Dermis microvascular lymphatic vessel endothelial cell (primary cell): Measurements from ENCODE around the gene SYNPO. TPM values are rescaled to one million over a fixed set of nuclear protein-coding genes. Genes with fewer than 3 reads are reported as not detected.

Experiments
- DNase-seq, 2 donors: peaks; one replicate each; pipeline versions ENCODE4 v3.0.0 to v3.0.0-alpha.2; 2010; ENCODE audit warnings: low read depth in 2 of 2
- total RNA-seq: library from RNA; depleted of rRNA; stranded (reverse); fragments of >200 nt; gene quantifications from 2 replicates; pipeline ENCODE4 v1.2.1, GENCODE V29; 2014

The SYNPO gene
- total RNA-seq, 1 donor from 2014 or later = 5.6 TPM

DNA sequence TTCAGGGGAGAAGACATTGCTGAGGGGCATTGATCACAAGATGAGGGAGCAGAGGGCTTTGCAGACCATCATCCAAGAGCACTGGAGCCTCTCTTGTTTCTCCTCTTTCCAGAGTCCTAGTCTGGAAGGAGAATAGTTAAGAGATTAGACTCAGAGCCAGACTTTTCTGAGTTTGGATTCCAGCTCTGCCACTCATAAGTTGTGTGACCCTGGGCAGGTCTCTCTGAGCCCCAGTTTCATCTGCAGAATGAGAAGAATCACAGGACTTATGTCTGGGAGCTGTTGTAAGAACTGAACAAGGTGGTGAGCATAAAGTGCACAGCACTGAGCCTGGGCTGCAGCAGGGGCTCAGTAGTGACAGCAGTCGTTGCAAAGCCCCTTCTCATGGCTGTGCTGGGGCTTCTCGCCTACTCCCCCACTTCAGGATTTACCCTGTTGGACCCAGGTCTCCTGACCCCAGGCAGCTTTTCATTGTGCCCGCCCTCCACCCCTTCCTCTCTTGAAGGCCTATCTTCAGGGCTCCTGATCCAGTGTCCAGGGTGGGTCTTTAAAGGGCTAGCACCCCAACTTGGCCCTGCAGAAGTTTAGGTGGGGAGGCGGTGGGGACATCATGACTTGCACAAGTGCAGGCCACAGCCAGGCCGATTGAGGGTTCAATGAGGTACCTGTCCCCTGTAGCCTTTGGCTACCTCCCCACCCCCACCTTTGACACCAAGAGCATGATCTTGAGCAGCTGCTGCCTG lies 1.5 kb downstream of the SYNPO start:
- no peak for DNase-seq

GRCh38 chr5:150642567-150642927 lies 2.1 kb downstream of the SYNPO start:
- DNase-seq = peak; percentile 51 to 86

DNA sequence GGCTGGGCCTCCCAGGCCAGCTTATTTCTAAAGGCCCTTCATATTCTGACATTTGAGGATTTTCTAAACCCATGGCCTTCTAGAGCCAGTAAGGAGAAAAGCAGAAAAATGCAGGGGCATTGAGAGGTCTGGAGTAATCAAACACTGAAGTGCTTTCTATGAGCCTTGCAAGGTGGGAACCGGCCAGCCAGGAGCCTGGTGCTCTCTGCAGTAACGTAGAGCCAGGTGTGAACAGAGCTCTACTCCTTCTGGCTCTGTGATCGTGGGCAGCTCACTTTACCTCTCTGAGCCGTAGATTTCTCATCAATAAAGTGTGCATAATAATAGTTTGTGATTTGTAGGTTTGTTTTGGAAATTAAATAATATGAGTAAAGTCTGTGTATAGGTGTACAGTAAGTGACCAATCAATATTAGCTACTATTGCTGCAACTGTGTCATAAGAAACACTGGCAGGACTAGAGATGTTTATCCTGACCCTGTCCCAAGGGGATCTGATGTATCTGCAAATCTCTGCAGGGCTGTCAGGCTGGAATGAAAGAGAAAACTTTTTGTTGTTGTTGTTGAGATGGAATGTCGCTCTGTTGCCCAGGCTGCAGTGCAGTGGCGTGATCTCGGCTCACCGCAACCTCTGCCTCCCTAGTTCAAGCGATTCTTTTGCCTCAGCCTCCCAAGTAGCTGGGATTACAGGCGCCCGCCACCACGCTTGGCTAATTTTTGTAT lies 2.7 kb downstream of the SYNPO start:
- DNase-seq = no peak

DNA sequence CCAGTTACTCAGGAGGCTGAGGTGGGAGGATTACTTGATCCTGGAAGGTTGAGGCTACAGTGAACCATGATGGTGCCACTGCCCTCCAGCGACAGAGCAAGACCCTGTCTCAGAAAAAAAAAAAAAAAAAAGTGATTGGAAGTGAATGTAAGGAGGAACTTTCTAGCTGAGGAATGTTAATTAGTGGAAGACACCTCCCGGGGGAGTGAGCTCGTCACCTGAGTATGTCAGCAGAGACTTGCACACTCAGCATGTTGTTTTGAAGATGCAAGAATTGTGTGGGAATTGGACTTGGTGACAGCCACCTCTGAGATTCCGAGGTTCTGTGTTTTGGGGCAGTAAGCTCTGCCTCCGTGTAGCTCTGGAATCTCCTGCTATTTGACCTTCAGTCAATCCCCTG lies 3.6 kb downstream of the SYNPO start:
- DNase-seq = no peak

DNA sequence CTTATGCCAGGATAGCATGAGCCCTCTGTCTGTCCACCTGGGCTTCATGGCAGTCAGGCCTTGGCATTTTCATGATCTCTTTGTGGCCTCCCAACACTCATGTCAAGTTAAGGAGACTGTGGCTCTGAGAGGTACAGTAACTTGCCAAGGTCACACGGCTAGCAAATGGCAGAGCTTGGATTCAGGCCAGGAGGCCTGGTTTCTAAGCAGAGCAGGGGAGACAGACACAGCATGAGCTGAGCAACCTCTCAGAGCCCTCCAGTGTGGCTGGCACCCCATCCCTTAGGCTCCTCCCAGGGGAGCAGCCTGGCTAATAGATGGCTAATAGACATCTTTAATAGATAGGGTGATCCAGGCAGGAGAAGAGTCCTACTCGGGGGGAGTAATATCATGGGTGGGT lies 4.1 kb downstream of the SYNPO start:
- DNase-seq = no peak

- peak in 1 of 2 donors; percentile 50 for DNase-seq
Observed at GRCh38 chr5:150645070-150645700, 4.7 kb downstream of the SYNPO start.

DNA sequence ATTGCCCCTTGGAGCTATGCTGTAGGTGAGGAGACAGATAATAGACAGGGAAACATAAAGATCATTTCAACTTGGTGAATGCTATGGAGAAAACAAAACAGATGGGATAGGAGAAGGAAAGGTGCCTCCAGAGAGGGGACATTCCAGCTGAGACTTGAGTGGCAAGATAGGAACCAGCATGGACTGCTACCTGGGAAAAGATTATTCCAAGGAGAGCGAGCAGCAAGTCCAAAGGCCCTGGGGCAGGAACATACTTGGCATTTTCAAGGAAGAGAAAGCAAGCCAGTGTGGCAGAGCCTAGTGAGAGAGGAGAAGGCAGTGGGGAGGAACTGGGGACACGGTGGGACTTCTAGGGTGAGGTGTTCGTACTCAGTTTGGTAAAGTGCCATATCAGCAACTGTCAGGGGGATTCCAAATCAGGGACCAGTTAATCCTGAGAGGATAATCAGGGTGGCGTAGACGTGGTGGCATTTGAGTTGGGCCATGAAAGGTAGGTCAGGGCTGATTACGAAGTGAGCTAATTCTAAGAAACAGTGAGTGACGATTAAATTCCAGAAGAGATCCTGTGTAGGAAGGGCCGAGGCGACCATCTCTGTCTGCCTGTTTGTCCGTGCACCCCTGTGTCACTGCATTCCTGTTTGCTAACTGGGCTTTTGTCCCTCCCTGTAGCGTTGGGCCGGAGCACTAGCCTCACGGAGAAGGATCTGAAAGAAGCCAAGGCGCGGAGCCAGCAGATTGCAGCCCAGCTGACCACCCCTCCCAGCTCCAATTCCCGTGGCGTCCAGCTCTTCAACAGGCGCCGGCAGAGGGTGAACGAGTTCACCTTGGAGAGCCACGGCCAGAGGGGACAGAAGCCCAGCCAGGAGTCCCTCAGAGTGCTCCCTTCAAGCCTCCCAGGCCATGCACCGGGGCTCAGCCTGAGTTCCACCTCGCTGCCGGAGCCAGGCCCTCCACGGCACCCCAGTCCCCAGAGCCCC lies 7.1 kb downstream of the SYNPO start:
- DNase-seq = no peak

GRCh38 chr5:150648294-150649107 lies 8.0 kb downstream of the SYNPO start:
- DNase-seq = no peak

DNA sequence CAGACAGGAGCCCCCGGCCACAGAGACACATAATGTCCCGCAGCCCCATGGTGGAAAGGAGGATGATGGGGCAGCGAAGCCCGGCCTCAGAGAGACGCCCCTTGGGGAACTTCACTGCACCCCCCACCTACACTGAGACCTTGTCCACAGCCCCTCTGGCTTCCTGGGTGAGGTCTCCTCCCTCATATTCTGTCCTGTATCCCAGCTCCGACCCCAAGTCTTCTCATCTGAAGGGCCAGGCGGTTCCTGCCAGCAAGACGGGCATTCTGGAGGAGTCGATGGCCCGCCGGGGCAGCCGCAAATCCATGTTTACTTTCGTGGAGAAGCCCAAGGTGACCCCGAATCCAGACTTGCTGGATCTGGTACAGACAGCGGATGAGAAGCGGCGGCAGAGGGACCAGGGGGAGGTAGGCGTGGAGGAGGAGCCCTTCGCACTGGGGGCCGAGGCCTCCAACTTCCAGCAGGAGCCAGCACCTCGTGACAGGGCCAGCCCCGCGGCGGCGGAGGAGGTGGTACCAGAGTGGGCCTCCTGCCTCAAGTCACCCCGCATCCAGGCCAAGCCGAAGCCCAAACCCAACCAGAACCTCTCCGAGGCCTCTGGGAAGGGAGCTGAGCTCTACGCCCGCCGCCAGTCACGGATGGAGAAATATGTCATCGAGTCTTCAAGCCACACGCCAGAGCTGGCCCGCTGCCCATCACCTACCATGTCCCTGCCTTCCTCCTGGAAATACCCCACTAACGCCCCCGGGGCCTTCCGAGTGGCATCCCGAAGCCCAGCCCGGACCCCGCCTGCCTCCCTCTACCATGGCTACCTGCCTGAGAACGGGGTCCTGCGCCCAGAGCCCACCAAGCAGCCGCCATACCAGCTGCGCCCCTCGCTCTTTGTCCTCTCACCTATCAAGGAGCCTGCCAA lies 8.9 kb downstream of the SYNPO start:
- no peak for DNase-seq

DNA sequence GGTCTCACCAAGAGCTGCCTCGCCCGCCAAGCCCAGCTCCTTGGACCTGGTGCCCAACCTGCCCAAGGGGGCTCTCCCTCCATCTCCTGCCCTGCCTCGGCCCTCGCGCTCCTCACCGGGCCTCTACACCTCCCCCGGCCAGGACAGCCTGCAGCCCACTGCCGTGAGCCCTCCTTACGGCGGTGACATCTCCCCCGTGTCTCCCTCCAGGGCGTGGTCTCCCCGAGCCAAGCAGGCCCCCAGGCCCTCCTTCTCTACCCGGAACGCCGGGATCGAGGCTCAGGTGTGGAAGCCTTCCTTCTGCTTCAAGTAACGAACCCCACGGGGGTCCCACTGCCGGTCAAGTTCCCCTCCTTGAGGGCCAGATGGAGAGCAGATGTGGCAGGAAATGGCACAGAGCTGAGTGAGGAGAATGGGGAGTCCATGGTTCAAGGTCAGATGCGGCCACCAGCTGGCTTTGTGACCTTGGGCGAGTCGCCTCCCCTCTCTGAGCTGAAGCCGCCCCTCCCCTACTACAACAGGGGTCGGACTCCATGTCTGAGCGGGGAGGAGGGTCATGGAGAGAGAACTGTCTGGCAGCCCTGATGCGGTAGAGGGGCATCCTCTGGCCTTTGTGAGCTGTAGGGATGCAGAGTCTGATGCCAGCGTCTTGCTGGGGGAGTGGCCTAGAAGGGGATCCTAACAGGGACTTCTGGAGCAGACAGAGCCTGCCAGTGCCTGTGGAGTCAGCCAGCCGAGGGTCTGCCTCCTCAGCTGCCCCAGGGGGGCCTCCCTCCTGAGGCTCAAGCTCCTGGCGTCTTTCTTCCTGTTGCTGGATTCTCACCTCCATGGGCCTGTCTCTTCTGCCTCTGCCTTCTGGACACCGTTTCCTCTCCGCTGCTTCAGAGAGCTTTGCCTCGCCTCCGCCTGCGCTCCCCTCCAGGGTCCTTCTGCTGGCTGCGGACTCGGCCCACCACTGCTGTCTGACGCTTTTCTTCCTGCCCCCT lies 9.9 kb downstream of the SYNPO start:
- DNase-seq = no peak

DNA sequence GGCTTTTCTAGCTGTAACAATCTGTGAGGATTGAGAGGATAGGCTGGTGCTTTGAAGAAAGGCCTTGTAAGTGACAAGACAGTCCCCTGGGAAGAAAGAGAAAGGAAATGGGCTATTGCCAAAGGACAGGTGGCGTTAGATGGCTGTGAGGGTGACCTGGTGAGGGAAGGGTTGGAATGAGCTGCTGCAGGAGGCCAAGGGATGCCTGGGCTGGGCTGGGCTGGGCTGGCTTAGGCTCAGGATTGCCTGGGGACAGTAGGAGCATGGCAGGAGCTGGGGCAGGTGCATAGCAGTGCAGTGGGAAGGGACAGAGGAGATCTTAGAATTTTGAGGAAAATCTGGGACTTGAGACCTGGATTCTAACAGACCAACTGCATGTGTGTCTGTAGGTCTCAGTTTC lies 10.9 kb downstream of the SYNPO start:
- no peak for DNase-seq

- no peak for DNase-seq
Observed at GRCh38 chr5:150651924-150652671, 11.6 kb downstream of the SYNPO start.

DNA sequence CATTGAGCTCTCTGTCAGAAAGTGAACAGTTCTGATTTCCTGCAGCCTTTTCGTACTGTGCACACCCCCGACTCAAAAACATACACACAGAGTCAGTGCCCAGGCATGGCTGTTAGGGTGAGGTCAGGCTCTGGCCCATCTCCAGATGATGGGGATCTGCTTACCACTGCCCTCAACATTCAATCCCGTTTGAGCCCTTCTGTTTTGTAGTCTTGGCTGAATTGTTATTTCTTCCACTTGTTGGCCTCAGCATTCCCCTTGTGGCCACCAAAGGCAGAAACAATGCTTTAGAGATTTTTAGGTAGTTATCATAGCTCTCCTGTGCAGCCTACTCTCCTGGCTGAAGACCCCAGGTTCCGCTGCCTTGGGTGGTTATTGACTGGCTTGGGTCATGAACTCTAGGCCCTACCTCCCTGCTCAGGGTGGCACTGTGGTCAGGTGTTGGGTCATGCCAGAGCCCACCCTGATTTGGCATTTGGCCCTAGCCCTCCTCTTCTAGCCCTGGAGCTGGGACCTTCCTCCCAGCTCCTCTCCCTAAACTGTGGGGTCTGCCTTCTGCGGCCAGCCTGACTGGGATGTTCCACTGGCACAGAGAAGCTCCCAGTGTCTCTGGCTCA lies 12.8 kb downstream of the SYNPO start:
- no peak for DNase-seq

DNA sequence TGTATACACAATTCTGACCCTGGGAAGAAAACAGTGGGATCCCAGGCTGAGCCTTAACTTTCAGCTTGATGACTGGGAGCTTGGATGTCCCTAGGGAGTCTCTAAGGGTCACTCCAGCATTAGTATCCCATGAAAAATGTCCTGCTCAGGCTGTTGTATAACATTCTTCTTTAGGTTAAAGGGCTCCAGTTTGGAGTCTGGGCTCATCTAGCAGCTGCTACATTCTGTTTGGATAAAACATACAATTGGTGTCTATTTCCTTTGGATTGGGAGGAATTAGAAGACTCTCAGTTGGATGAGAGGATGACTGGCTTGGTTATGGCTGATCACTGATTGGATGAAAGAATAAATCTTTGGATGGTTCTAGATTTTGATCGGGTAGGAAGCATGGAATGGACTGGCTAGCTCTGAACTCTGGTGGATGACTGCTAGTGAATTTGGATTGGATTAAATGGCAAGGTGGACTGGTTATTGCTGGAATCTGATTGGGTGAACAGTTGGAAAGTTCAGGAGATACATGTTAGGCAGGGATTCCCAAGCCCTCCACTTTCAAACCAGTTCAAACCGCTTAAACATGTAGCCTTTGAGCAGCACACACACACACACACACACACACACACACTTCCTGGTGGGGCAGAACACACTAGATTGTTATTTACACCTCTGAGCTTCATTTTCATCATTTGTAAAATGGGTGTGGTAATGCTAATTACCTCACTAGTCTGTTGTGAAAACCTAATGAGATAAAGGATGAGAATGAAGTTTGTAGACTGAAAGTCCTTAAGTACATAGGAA lies 13.5 kb downstream of the SYNPO start:
- no peak for DNase-seq

DNA sequence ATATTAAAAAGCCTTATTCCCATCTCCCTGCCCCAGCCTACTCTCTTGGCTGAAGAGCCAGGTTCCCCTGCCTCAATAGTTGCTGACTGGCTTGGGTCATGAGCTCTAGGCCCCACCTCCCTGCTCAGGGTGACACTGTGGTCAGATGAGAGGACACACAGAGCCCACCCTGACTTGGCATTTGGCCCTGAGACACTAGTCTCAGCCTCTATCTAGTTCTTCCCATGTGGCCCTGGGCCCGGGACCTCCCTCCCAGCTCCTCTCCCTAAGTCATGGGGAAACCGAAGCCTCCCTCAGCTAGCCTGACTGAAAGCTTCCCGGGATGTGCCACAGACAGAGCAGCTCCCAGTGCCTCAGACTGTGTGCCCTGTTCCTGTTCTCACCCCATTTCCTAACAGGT lies 14.8 kb downstream of the SYNPO start:
- no peak for DNase-seq
